ENCODE measurements around the gene B3GALT4. TPM values are rescaled to one million over a fixed set of nuclear protein-coding genes. Genes with fewer than 3 reads are reported as not detected.
A peak's percentile ranks its signal among the peaks of the same experiment; 100 is the strongest.

B3GALT4 gene
- total and polyA plus RNA-seq, 11 donors = 7.3 to 13.8 (median 9.0) TPM

DNA sequence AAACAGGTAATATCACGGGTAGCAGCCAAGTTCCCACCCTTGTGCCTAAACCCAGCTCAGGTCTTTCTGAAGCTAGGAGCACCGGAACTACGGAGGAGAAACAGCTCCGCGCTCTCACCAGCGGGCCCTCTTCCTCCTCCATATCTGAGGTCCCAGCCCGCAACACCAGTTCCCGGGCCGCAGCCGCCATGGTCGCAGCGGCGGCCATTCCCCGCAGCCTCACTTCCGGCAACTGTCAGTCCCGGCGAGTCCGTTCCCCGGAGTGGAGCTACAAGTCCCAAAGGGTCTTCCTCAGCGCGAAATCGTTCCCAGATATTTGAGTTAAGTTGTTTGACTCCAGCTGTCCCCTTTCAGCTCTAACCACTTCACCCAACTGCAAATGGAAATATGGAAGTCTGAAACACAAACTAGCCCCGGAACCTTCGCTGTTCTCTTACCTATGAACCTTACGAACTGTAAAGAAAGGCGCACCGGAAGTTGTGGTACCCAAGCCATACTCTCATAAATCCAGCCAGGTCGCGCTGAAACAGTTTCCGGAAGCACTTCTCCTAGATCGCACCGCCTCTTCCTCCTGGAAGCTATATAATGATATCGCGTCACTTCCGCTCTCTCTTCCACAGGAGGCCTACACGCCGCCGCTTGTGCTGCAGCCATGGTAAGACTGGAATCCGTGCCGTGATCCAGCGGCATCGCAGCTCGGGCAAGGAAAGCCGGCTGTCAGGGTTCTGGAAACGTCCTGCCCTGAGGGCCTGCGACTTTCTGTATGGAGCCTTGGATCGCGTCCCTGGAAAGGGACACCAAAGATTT is 5.3 kb upstream of the B3GALT4 start, which contains the start of the genes RPS18 and VPS52:
Gene RPS18, plus strand, starts transcription at position 608 of the 807 bp plus-strand sequence. Its CDS starts 45 bp downstream, at position 653.
Gene VPS52, minus strand, starts transcription at position 409 of the 807 bp plus-strand sequence. Its CDS starts 201 bp downstream, at position 208.
- WGBS, 4 donors = 0 to 1% (median 1%) methylated on average over 35 to 48 of the region's 48 CpGs
- intact Hi-C loops (cut with DNase I) = loop anchor here in 1 of 10 donors (2.0 kb wide), 1 partner anchor 17 kb away; the partner anchor contains the start of genes PFDN6 and WDR46
- peak; percentile 18 to 94 for TF ChIP-seq POLR2A (IDR thresholded peaks at IDR 0.05)
- TF ChIP-seq, protein P1, sequence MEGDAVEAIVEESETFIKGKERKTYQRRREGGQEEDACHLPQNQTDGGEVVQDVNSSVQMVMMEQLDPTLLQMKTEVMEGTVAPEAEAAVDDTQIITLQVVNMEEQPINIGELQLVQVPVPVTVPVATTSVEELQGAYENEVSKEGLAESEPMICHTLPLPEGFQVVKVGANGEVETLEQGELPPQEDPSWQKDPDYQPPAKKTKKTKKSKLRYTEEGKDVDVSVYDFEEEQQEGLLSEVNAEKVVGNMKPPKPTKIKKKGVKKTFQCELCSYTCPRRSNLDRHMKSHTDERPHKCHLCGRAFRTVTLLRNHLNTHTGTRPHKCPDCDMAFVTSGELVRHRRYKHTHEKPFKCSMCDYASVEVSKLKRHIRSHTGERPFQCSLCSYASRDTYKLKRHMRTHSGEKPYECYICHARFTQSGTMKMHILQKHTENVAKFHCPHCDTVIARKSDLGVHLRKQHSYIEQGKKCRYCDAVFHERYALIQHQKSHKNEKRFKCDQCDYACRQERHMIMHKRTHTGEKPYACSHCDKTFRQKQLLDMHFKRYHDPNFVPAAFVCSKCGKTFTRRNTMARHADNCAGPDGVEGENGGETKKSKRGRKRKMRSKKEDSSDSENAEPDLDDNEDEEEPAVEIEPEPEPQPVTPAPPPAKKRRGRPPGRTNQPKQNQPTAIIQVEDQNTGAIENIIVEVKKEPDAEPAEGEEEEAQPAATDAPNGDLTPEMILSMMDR (IDR thresholded peaks at IDR 0.05) = peak in 1 of 12 donors; percentile 9
- DNase-seq (peak; percentile 90 to 96 (median 95)), ATAC-seq (peak; percentile 96 to 98 (median 98))
- Histone ChIP-seq H3K4me3 (peak within 1 kb of the TSS; percentile 68 to 92 (median 76)), H3K36me3 (peaks cover 0 to 72% (median 66%) of the 10 kb centered on the region in 9 donors), H3K9me3 (no peaks in the 10 kb centered on the region), H3K27ac (peak within 1 kb of the TSS; percentile 86 to 98 (median 93)), H3K4me1 (peaks cover 15 to 60% (median 49%) of the 10 kb centered on the region in 12 donors), H3K27me3 (no peaks in the 10 kb centered on the region)

DNA sequence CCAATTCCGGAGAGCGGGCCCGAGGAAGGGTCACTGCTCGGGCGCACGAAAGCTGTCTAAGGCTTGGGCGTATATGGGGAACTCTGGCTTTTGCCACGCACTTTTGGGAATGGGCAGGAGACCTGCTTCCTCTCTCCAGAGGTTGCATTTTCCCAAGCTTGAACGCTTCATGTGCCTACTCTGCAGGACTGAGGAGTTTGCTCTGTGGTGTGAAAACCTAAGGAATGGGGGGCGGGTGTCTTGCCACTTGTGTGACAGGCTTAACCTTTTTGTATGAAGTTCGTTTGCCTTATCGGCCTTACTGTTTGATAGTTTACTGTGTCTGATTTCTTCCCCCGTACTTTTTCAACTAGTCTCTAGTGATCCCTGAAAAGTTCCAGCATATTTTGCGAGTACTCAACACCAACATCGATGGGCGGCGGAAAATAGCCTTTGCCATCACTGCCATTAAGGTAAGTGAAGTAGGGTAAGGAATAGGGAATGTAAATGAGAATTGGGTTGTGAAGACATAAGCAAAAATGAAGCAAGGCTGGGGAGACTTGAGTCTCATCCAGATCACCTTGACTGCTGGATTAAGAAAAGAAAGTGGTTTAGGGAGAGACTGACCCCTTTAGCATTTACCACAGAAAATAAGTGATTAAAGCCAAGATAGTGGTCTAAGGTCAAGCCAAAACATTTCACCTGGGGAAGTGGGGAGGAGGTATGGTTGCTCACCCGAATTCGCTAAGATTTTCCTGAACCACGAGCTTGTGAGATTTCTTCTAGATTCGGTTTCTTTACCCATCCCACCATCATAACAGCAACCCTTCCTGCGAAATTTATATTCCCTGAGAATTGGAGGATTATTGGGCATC is 4.4 kb upstream of the B3GALT4 start:
- DNase-seq (no peak), ATAC-seq (peak; percentile 8 to 22 (median 12))
- Histone ChIP-seq H3K27me3 (no peaks in the 10 kb centered on the region), H3K4me1 (peaks cover 15 to 68% (median 54%) of the 10 kb centered on the region in 12 donors), H3K9me3 (no peaks in the 10 kb centered on the region), H3K36me3 (peaks cover 0 to 65% (median 57%) of the 10 kb centered on the region in 9 donors), H3K4me3 (peak overlapping the region; percentile 68 to 92 (median 76)), H3K27ac (peak overlapping the region in 11 of 12 donors; percentile 86 to 98 (median 93))
- 11 to 20% (median 12%) methylated on average over 14 to 22 of the region's 22 CpGs for WGBS, 4 donors
- intact Hi-C loops (cut with DNase I) = loop anchor here in 1 of 10 donors (2.0 kb wide), 1 partner anchor 16 kb away; the partner anchor contains the start of genes PFDN6 and WDR46
- TF ChIP-seq, protein P1 (IDR thresholded peaks at IDR 0.05) = no peak
- no peak for TF ChIP-seq POLR2A (IDR thresholded peaks at IDR 0.05)

DNA sequence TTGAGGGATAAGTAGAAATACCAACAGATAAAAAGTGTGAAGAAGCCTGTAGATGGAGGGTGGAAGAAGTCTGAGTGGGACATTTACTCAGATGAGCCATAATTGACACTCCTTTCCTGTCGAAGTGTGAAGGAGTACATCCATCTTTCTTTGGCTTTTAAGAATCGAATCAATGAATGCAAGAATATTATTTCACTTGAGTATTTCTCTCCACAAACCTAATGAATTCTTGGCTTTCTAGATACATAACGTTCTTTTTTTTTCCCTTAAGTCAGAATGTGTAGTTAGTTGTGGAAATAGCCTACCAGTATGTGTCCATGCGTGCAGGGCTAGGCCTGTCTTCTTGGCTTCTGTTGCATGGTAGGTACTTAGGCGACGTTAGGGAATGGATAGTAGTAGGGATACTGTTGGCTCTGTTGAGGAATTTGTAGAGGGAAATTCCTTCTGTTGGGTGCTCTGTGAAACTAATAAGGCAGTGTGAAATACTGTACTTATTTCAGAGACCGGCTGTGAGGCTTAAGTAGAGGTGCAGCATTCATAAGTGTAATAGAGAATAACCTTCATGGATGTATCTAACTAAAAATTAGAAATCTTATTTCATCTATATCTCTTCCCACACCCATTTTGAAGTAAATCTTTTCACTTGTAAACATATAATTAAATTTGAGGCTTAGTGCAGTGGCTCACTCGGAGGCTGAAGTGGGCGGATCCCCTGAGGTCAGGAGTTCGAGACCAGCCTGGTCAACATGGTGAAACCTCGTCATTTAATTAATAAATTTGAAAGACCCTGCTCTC is 3.6 kb upstream of the B3GALT4 start:
- peaks cover 0 to 58% (median 49%) of the 10 kb centered on the region in 9 donors for H3K36me3 ChIP-seq
- peak overlapping the region in 10 of 12 donors; percentile 68 to 92 (median 76) for H3K4me3 ChIP-seq
- TF ChIP-seq, protein P1 (IDR thresholded peaks at IDR 0.05) = no peak
- no peak for TF ChIP-seq POLR2A (IDR thresholded peaks at IDR 0.05)
- DNase-seq (no peak), ATAC-seq (no peak)
- 62 to 69% (median 66%) methylated on average over 11 of the region's 11 CpGs for WGBS, 4 donors
- H3K4me1 ChIP-seq = peaks cover 15 to 76% (median 60%) of the 10 kb centered on the region in 12 donors
- intact Hi-C loops (cut with DNase I) = loop anchor here in 1 of 10 donors (2.0 kb wide), 1 partner anchor 15 kb away; the partner anchor contains the start of genes PFDN6 and WDR46
- no peaks in the 10 kb centered on the region for H3K27me3 ChIP-seq
- H3K9me3 ChIP-seq = no peaks in the 10 kb centered on the region
- peak overlapping the region in 4 of 12 donors; percentile 87 to 97 (median 92) for H3K27ac ChIP-seq
